Adrenal gland (tissue), 12 donors: ENCODE data around the gene FSD1. TPM values are rescaled to one million over a fixed set of nuclear protein-coding genes. Genes with fewer than 3 reads are reported as not detected.

Experiments
- DNase-seq, 7 donors: peaks; one replicate each; pipeline ENCODE4 v3.0.0-alpha.2; 2019 to 2020
- H3K27ac ChIP-seq, 5 donors: fragments of 200-600 bp; sonication (generic) in 4 of 5; 1 replicate in 3 of 5; 2 replicates in 2 of 5; pipeline versions ENCODE4 v1.5.1 to v1.8.0; 2016 to 2020; ENCODE audit warnings: mild to moderate bottlenecking in 1 of 5
- H3K27me3 ChIP-seq: fragments of 200-600 bp; 2 replicates; pipeline ENCODE4 v1.8.0; 2021
- H3K36me3 ChIP-seq, 2 donors: fragments of 200-600 bp; replicated peaks in 1 of 2; 1 replicate in 1 of 2; 2 replicates in 1 of 2; pipeline versions ENCODE4 v1.5.1 to v1.8.0; 2018 to 2022
- H3K4me1 ChIP-seq, 2 donors: fragments of 200-600 bp; replicated peaks in 1 of 2; 1 replicate in 1 of 2; 2 replicates in 1 of 2; pipeline versions ENCODE4 v1.5.1 to v1.8.0; 2018 to 2021
- H3K4me3 ChIP-seq, 4 donors: fragments of 200-600 bp; sonication (generic) in 3 of 4; one replicate each; pipeline ENCODE4 v1.5.1; 2016 to 2018
- H3K9me3 ChIP-seq, 3 donors: fragments of 200-600 bp; sonication (generic) in 1 of 3; replicated peaks in 1 of 3; 1 replicate in 2 of 3; 2 replicates in 1 of 3; pipeline versions ENCODE4 v1.5.1 to v1.8.0; 2016 to 2021
- POLR2A ChIP-seq, 2 donors: fragments of 450-650 bp; IDR thresholded peaks; one replicate each; pipeline ENCODE4 v1.6.1; 2017; ENCODE audit warnings: antibody characterized with exemption in 2 of 2, mild to moderate bottlenecking in 2 of 2, moderate library complexity in 1 of 2
- WGBS, 4 donors: extraction: QIAGEN DNeasy Blood & Tissue Kit in 2 of 4; methylation state at CpG; one replicate each; pipeline versions ENCODE4 v1.1.5 to v1.1.7; 2013 to 2017; 5-methylcytosine and 5-hydroxymethylcytosine counted together
- intact Hi-C, 2 donors: fragments of 100-400 bp; cut with DNase I; formaldehyde crosslinking; loops; one replicate each; pipeline versions ENCODE4 v1.14.1 to v1.15.0; 2022 to 2023
- polyA plus RNA-seq, 3 donors: library from polyadenylated mRNA; stranded (reverse); fragments of 200-250 nt in 2 of 3; fragments of 350-450 nt in 1 of 3; fragmentation: Illumina TruSeq in 1 of 3; extraction: RNeasy Lipid Tissue Mini Kit (QIAGEN cat#74804) in 1 of 3; gene quantifications; one replicate each; pipeline ENCODE4 v1.2.3, GENCODE V29; 2013 to 2014
- total RNA-seq, 9 donors: library from RNA; depleted of rRNA in 4 of 9; stranded (reverse); fragments of >200 nt in 4 of 9; fragments of 120-200 nt in 1 of 9; fragmentation: NEBNext Ultra II Directional in 1 of 9; extraction: Animal tissue kit (Norgen Biotek cat#: 25700) in 1 of 9; gene quantifications; one replicate each; pipeline versions ENCODE4 v1.1.0 to v1.2.4, GENCODE V29; 2013 to 2023
- TF ChIP-seq, protein P1 (sequence below), 6 experiments: fragments of 450-650 bp in 4 of 6; fragments of 200-600 bp in 2 of 6; sonication (generic) in 1 of 6; IDR thresholded peaks; 1 replicate in 5 of 6; 2 replicates in 1 of 6; pipeline versions ENCODE4 v1.5.1 to v1.8.0; 2016 to 2021; ENCODE audit warnings: antibody characterized with exemption in 6 of 6, mild to moderate bottlenecking in 2 of 6, moderate library complexity in 1 of 6
- donor health status: healthy with polysubstance abuse.
- donor health status: Bipolar disorder and iron deficiency.
- donor health status: DM: yes; HTN: yes; CAD: no.
- donor health status: DM: no; HTN: no; CAD: no.
- donor health status: DM: no; HTN: no; CAD: no.
- donor health status: DM: yes; HTN: yes; CAD: no.

FSD1 gene
- total and polyA plus RNA-seq, 12 donors: 0.34 to 7.2 (median 1.2) TPM; not detected in 3

DNA sequence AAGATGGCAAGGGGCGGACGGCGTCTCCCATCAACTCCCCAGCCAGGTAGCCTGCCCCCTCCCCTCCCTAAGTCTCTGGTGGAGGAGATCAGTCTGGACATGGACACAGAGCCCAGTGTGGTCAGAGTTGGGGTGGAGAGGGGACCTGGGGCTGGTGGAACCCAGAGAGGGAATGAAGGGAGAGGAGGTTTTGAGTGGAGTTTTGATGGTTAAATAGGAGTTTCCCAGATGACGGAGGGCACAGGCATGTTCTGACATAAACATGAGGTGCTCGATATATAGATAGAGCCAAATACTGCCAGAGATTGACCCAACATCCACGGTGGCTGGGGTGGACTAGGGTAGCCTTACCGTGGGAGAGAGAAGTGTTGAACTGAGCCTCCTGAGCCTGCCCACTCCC, 14.1 kb downstream of the FSD1 start:
- Histone ChIP-seq H3K27me3 (no peaks in the 10 kb centered on the region), H3K4me3 (no peak overlapping the region), H3K36me3 (no peaks in the 10 kb centered on the region), H3K9me3 (no peaks in the 10 kb centered on the region), H3K4me1 (no peaks in the 10 kb centered on the region), H3K27ac (no peak overlapping the region)
- WGBS, 4 donors: 90 to 96% (median 93%) methylated on average over 7 of the region's 7 CpGs
- TF ChIP-seq POLR2A (IDR thresholded peaks at IDR 0.05): no peak
- TF ChIP-seq, protein P1, sequence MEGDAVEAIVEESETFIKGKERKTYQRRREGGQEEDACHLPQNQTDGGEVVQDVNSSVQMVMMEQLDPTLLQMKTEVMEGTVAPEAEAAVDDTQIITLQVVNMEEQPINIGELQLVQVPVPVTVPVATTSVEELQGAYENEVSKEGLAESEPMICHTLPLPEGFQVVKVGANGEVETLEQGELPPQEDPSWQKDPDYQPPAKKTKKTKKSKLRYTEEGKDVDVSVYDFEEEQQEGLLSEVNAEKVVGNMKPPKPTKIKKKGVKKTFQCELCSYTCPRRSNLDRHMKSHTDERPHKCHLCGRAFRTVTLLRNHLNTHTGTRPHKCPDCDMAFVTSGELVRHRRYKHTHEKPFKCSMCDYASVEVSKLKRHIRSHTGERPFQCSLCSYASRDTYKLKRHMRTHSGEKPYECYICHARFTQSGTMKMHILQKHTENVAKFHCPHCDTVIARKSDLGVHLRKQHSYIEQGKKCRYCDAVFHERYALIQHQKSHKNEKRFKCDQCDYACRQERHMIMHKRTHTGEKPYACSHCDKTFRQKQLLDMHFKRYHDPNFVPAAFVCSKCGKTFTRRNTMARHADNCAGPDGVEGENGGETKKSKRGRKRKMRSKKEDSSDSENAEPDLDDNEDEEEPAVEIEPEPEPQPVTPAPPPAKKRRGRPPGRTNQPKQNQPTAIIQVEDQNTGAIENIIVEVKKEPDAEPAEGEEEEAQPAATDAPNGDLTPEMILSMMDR (IDR thresholded peaks at IDR 0.05): no peak
- no peak for DNase-seq
- intact Hi-C loops: no loop called here

DNA sequence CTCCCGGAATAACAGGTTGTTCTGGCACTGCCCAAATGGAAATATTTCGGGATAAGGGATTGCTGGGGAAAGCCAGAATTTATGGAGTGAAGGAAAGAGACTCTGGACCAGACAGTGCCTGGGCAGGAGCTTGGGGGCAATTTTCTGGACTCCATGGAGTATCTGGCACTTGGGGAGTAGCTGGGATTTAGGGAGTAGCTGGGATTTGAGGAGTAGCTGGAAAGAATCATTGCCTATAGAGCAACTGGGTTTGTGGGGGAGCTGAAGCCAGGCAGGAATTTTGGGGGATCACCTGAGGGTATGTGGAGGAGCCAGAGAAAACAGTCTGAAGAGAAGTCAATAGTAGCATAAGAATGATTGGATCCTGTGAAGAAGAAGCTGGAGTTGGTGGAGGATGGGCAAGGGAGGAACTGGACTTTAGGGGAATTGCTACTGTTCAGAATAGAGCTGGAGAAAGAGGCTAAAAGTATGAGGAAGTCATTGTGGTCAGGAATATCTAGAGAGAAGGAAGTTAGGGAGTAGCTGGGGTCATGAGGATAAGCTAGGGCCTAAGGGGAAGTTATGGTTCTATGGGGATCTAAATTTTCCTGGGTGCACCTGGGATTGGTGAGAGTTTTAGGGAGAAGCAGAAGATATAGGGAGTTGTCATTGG, 14.8 kb downstream of the FSD1 start:
- Histone ChIP-seq H3K9me3 (no peaks in the 10 kb centered on the region), H3K4me3 (no peak overlapping the region), H3K27ac (no peak overlapping the region), H3K36me3 (no peaks in the 10 kb centered on the region), H3K27me3 (no peaks in the 10 kb centered on the region), H3K4me1 (no peaks in the 10 kb centered on the region)
- WGBS, 4 donors: 87 to 97% (median 94%) methylated on average over 2 of the region's 2 CpGs
- no peak for DNase-seq
- TF ChIP-seq, protein P1 (IDR thresholded peaks at IDR 0.05): no peak
- no peak for TF ChIP-seq POLR2A (IDR thresholded peaks at IDR 0.05)
- intact Hi-C loops: no loop called here

- no peaks in the 10 kb centered on the region for H3K36me3 ChIP-seq
- 90 to 95% (median 92%) methylated on average over 2 of the region's 2 CpGs for WGBS, 4 donors
Measured at GRCh38 chr19:4320419-4320818, 16.0 kb downstream of the FSD1 start.

DNA sequence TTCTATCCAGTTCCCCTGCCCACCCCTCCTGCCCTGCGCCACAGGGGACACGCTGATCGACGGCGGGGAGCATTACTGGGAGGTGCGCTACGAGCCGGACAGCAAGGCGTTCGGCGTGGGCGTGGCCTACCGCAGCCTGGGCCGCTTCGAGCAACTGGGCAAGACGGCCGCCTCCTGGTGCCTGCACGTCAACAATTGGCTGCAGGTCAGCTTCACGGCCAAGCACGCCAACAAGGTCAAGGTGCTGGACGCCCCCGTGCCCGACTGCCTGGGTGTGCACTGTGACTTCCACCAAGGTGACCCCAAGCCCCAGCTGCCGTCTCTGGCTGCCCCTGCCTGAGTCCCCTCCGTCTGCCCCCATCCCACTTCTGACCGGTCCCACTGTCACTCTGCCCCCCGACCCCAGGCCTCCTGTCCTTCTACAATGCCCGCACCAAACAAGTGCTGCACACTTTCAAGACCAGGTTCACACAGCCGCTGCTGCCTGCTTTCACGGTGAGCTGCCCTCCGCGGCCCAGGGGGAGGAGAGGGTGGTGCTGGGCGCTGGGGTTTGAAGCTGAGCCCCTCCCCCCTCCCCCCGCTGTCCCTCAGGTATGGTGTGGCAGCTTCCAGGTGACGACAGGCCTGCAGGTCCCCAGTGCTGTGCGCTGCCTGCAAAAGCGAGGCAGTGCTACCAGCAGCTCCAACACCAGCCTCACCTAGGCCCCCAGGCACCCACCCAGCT, 18.7 kb downstream of the FSD1 start:
- no peak overlapping the region for H3K27ac ChIP-seq
- no peaks in the 10 kb centered on the region for H3K27me3 ChIP-seq
- TF ChIP-seq POLR2A (IDR thresholded peaks at IDR 0.05): no peak
- TF ChIP-seq, protein P1 (IDR thresholded peaks at IDR 0.05): no peak
- WGBS, 4 donors: 51 to 57% (median 53%) methylated on average over 8 to 37 of the region's 37 CpGs
- DNase-seq: peak; percentile 71 to 89 (median 81)
- H3K36me3 ChIP-seq: no peaks in the 10 kb centered on the region
- H3K4me3 ChIP-seq: no peak overlapping the region
- H3K4me1 ChIP-seq: peaks cover 0 to 13% of the 10 kb centered on the region in 2 donors
- H3K9me3 ChIP-seq: no peaks in the 10 kb centered on the region
- intact Hi-C loops: no loop called here

More at GRCh38 chr19:4320419-4320818, 16.0 kb downstream of the FSD1 start:
- H3K4me3 ChIP-seq: no peak overlapping the region
- no peak overlapping the region for H3K27ac ChIP-seq
- H3K9me3 ChIP-seq: no peaks in the 10 kb centered on the region
- no peak for DNase-seq
- no peaks in the 10 kb centered on the region for H3K4me1 ChIP-seq
- no peak for TF ChIP-seq POLR2A (IDR thresholded peaks at IDR 0.05)
- TF ChIP-seq, protein P1 (IDR thresholded peaks at IDR 0.05): no peak
- intact Hi-C loops: no loop called here
- H3K27me3 ChIP-seq: no peaks in the 10 kb centered on the region
